SHP77 (cell line): ENCODE measurements around the gene EBF3.

Experiments
- DNase-seq, 2 experiments: peaks; one replicate each; lab custom pipeline; 2025; lab: John Stamatoyannopoulos, UW

Gene EBF3

DNA sequence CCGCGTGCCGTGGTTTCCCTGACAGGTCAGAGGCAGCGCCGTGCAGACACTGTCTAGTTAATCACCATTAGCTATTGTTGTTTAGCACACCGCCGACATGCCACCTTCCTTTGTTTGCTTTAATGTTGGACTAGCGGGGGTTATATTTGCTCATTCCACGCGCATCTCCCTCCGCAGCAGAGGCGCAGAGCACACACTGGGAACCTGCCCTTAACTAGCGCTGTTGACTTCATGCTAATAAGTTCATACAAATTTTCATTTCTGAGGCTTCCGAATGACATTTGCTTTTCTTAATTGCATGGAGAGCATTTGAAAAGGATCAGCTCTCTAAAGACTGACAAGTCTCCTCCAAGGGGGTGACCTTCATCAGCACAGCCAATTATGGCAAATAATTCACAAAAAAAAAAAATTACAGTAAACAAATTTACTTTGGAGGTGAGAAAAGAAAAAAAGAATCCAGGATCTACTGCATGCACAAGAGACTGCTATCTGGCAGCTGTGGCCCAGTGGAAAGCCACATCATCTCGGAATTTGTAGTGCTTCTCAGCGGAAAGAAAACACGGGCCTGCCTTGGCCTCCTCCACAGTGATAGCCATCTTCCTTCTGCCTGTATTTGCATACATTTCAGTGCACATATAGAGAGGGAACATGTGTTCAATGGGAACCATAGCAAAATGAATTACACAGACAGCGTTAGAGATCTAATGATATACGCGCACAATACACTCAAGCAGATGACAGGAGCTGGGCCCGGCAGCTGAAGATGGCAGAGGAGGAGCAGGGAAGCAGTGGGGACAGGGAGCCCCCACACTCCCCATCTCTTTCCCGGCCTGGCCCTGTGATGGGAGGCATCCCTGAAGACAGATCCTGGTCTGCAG is 94.2 kb downstream of the EBF3 start:
- no peak for DNase-seq

DNA sequence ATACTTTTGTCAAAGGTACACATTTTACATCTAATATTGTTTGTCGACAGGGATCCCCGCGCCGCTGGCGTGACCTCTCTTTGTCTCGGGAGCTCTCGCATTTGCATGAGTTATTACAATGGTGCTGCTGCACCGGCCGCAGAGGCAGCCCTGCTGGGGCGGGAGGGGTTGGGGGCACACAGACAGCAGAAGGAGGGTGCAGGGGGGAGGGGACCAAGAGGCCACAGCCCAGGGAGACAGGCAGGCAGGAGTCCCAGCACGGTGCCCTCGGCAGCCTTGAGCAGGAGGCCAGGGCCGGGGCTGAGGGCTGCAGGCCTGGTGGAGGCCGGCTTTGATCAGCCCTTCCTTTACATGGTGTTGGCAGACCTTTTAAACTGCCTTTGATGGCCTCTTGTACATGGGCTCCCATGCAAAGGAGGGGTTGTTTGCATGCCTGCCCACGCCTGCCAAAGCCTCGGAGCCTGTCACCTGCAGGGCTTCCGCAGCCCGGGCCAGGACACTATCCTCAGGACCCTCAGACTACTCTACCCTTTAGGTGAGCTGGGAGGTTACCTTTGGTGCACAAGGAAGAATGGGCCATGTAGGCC is 95.5 kb downstream of the EBF3 start:
- DNase-seq: no peak

DNA sequence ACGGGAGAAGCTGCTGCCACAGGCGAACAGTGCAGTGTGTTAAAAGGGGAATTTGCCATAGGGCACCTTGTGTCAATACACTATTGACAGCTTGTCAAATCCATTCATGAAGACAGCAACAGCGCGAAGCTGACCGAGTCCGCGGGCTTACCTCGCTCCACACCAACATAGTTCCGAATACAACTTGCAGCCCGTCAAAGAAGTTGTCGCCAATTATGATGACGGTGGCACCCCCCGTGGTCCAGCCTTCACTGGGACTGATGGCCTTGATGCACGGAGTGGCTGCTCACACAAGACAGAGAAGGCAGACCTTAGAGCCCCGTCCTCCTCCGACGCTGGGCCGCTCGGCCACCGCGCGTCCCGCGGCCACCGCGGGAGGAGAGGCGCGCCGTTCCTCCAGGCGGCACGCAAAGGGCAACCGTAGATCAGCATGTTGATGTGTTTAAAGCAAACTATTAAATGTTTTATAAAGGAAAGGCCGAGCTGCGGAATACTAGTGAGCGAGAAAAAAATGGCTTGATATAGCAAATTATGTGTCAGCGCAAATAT is 96.4 kb downstream of the EBF3 start:
- no peak for DNase-seq

DNA sequence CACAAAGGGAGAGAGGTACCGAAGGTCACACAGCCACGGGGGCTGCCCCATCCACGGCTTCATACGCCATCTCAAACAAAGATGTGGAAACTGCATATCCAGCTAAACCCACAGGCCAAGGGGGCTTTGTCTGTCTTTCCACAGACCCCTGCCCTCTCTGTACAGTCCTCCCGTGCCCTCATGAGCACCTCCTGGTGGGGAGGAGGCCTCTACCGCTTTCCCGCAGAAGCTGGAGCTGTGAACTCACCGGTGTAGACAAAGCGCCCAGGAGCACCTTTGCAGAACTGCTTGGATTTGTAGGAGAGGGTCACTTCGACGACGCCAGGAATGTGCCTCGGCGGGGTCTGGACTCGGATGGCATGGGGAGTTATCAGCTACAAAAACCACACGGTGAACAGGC is 97.2 kb downstream of the EBF3 start:
- DNase-seq: no peak

DNA sequence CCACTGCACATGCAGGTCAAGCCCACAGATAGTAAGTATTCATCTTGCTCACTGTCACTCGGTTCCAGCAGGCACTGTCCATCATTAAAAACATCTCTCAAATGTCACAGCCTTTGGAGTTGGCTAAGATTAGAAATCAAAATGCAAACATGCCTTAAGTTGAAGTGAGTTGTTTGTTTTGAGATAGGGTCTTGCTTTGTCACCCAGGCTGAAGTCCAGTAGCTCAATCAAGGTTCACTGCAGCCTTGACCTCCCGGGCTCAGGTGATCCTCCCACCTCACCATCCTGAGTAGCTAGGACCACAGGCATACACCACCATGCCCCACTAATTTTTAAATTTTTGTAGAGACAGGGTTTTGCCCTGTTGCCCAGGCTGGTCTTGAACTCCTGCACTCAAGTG is 98.1 kb downstream of the EBF3 start:
- no peak for DNase-seq

DNA sequence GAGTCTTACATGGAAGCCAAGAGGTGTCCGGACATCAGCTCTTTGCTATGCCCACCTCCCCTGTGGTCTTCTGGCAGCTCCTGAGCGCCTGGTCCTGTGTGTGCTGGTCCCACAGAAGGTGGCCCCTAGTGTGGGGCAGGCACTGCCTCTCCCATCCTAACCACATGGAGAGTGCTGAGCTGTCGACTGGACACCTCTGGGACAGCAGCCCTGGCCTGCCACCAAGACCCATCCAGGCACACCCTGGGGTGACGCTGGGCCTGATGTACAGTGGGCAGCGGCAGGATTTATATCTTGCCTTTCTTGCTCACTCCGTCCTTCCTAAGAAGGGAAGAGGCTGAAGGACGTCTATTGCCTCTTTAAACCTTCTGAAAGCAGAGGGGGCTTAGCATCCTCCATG is 98.7 kb downstream of the EBF3 start:
- no peak for DNase-seq

DNA sequence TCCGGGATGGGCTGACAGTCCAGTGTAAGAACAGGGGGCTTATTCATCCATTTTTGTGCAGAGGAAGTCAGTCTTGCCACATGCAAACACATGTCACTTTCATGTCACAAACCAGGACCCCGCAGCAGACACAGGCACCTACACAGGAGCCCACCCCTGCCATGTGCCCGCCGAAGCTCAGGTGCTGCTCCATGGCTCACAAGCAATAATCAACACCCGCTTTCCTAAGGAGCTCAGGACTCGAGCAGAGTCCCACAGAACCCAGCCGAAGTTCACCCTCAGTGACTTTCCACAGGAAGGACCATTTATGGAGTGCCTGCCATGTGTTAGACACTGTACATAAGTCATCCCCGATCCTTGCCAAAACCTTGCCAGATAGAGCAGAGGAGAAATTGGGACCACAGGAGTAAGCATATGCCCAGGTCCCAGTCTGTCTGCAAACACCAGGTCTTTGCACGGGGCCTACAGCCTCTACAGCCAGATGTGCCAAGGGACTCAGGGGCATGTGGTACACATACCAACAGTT is 99.4 kb downstream of the EBF3 start:
- DNase-seq: no peak

DNA sequence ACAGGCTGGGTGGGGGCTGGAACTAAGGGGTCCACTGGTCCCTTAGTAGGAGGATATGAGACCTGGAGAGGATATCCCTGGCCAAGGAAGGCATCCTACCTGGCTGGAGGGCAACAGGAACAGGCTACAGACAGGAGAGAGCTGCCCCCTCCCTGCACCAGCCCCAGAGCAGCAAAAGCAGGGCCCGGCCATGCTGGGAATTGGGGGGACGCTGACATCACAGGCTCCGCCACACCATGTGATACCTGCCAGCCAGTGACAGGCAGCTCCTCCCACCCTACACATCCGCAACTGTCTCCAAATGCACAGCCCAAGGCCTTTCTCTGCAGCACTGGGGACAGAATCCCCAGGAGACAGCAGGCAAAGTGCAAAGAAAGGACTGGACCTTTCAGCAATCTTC is 100.0 kb downstream of the EBF3 start:
- no peak for DNase-seq

DNA sequence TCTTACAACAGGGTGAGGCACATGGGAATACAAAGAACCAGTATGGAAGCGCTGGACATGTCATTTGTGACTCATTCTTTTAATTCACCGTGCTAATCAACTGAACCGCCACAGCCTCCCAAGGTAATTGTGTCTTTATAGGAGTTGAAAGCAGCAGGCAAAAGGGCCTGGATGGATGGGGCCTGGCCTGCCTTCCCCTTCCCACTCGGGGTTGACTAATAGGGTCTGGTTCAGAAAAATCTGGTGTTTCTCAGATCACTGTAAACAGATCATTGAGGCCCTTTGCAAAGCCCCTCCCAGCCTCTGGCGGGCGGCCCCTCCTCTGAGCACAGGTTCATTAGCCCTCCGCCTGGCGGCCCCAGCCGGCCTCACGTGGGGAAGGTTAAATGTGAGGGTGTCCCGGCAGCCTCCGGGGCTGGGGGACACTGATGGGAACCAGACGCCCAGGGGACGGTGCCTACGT is 100.8 kb downstream of the EBF3 start:
- DNase-seq: no peak

DNA sequence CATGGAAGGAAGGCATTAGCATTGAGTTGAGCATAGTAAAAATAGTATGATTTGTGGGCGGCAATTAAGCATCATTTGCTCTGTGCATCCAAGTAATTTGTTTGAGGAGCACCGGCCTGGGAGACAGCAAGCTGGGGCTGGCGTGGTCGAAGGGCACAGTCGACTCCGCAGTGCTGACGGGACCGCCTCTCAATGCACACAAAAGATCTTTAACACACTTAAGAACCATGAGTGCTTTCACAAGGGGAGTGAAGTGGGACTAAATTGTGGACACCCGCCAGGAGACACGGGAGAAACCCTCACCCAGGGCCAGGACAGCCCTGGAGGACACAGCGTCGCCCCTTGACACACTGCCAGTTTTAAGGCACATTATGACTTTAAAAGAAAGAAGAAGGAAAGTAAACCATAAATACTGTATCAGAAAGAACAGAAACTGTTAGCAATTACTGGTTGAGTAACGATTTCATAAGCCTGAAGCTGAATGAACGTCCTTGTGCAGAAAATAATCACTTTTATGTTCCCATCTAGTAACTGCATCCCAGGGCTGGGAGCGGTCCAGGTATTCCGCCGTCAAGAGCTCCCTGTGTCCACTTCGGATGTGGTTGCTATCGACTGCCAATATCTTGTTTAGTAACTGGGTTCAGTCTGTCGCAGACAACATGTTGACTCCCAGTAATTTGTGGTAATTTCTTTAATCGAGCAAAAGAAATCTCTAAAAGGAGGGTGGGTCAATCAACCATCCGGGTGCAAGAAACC is 102.1 kb downstream of the EBF3 start:
- no peak for DNase-seq

DNA sequence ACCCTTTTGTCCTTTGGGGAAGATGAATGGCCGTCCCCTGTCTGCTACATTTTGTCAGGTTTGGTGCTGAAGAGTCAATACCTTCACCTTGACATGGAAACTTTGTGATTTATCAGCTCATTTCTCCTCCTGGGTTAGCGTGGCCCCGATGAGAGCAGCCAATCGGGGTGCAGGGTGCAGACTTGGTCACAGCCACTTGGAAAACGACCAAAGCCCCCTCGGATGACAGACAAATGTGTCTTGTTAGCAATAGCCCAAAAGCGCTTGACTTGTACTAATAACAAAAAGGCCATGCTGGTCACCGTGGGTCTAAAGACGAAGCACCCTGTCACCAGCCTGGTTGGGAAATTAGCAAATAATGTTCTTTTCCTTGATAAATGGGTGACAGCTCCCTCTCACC is 103.7 kb downstream of the EBF3 start:
- DNase-seq: no peak

DNA sequence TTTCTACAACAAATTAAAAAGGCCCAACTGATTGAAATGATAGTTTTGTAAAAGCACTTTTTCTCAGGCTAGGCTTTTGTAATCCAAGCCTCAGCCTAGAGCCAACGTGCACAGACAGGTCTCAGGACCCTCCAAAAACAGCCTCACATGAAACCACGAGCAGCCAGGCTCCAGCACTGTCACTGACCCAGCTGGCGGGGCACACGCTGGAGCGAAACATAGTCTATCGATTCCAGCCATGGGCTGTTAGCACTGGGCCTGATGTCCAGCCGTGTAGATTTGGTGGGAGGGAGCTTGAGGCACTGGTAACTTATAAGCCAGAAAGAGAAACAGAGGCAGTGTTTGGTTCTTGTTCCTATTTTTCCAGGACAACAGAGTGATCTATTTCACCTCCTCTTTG is 104.5 kb downstream of the EBF3 start:
- DNase-seq: no peak

DNA sequence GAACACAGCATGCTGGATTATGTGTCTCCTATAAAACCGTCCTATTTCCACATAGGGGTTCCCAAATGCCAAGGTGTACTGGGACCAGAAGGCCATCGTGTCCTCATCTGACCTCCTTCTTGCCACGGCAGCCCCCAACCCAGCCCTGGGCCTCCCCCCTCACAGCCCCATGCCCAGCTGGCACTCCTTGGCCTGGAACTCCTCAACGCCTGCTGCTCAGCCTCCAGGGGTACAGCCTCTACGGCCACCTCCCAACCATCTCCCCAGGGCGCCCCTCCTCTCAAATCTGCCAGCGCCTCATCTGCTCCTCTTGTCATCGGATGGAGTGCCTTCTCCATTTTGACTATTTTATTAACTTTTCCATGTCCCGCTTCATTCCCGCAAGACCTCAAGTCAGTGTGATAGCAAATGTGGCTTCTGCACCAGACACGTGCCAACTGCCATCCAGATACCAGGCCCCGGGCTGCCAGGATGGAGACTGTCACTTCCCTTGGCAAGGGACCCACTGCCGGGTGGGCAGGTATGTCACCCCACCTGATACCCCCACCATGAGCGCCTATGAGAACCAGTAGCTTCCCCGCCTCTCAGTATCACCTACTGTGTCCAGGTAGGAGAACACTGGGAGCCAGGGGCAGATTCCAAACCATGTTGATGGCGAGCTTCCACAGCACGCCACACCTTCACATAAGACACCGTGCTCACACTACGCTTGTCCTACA is 106.7 kb downstream of the EBF3 start:
- DNase-seq: no peak

DNA sequence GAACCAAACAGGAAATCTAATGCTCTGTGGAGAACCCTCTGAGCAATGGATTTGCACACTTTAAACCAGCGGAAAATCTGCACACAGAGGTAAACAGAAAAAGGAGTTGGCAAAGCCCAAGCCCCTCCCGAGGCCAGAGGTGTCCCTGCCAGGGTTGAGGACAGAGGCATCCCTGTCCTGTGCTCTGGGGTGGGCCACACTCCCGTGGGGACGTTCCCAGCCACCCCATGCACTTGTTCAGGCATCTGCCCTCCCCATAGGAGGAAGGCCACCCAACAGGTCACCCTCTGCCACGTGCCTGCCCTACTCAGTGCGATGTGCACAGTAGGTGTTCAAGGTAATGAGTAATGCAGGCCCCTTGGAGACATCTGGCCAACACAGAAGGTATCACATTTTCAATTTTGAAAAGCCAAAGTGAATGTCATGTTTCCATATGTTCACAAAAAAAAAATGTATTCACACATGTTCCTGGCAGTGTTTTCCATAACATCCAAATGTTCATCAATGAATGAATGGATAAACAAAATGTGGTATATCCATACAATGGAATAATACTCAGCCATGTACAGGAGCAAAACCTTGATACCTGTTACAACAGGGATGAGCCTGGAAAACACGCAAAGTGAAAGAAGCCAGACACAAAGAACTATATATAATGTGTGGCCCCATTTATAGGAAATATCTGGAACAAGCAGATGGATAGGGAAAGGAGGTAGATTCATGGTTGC is 108.1 kb downstream of the EBF3 start:
- no peak for DNase-seq

DNA sequence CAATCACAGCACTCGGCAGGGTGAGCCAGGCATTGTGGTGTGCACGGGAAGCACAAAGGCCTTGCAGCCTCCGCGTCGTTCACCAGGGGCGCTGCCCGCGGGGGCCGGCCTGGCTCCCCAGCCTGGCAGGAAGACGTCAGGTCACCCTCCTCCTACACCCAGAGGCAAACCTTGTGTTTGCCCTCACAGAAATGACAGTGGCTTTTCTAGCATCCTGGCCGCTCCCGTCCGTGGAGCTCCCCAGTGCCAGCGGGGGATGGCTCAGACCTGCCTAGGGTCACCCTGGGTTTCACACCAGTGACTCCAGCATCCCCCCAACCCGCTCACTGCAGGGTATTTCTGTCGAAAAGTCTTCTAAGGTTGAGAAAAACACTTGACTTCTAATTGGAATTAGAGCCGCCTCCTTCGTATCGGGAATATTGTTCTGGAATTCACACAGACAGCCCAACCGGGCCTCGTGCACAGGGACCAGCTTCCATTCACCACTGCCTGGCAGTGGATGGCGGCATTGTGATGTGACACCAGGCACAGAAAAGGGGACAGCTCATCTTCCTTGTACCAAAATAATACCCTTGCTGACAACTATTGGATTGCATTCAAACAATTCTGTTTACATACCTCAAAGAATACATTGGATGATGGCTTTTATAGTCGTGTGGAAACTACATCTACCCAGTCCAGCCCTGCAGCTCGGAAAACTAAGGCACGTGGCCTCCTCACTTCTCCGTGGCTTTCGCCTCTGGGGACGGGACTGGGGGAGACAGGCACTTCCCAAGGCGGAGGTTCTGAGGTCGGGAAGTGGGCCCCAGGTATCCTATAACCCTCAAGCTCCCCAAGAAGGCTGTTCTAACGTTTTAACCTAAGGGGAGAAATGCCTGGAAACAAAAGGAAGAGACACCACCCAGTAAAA is 109.0 kb downstream of the EBF3 start:
- no peak for DNase-seq

DNA sequence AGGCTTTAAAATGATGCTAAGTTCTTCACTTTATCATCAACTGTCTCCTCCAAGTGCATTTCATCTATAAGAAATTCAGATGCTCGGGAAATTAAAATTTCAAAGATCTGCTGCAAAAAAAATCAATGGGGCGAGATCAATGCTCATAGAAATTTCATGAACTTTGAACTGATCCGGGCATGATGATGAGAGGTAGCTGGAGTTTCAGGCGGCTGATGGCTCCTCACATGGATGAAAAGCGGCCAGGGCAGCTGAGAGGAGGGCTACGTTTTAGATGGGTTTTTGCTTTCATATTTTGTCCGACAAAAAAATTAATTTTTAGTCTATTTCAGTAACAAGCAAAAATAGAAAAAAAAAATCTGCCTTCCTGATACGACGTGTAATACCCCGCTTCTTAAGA is 109.9 kb downstream of the EBF3 start:
- no peak for DNase-seq

DNA sequence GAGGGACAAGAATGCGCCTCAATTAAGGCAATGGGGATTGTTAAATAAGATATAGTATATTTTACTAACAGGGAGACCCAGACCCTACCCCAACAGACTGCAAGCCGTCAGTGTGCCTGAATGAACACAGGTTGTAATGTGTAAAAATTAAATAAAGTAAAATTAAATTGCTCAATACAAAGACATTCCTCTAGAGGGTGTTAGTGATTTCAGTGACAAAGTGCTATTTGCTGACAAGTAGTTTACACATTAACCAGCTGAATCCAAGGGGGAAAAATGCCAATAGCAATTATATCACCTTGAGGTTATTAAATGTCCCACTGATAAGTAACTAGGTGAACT is 110.5 kb downstream of the EBF3 start:
- DNase-seq: no peak

DNA sequence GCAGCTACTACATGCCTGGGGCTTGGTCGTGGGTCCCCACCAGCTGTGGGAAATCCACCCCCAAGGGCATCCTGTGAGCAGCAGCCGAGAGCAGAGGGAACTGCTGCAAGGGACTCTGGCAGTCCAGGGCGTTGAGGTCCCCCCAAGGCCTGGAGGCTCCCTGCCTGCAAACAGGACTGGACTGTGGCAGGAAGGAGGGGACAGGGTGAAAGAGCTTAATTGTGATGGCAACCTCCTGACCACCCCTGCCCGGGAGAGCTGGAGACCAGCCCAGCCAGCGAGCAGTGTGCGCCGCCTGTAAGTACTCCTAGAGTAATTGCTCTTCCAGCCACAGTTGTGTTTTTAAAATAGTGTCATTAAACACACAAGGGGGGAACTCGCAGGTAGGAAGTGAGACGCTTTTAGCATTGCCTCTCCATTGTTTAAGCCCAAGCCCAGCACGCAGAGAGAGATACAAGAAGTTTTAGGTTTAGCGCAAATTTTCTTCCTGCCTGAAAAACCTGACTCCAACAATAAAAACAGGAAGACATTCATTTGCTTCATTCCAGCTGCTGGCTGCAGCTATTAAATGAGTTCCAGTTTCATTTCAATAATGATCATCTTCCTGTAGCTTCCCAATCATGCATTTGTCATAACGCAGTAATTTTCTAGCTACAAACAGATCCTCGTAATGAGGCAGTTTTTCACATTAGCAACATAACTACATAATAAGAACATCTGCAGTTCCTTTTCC is 111.1 kb downstream of the EBF3 start:
- no peak for DNase-seq

DNA sequence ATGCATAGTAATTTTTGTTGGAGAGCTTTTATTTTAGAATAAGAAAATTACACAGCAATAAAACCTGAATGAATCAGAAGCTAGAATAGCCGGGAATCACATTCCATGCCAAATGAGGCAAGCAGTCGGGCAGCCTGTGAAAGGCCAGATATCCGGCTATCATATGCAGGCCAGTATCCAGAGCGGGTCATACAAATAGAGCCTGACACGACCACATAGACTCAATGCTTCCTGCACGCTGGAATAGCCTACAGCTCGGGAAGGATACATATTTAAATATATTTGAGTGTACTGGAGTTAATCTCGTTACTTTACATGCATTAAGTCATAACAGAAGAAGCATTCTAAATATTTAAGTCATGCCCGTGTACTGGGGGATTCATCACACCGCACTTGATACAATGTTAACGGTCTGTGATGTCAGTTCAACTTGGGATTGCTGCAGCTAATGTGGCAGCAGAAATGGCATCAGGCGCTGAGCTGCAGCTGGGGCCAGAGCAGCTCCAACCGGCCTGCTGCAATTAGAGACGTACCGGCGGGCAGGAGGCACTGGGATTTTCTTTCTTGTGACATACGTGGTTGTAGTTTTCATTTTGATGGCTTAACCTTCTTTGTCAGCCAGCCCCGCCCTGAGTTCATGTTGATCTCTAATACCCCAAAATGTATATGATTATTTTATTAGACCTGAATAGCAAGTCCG is 112.0 kb downstream of the EBF3 start:
- DNase-seq: no peak
